ENCODE data around the gene AACS. TPM values are rescaled to one million over a fixed set of nuclear protein-coding genes. Genes with fewer than 3 reads are reported as not detected.

AACS gene
- total RNA-seq, 2 experiments from 2014 or later = 24.7 to 26.7 TPM

GRCh38 chr12:125113789-125114188 is 48.6 kb downstream of the AACS start:
- DNase-seq (no peak), ATAC-seq (no peak)
- ChIA-PET POLR2A (no interaction called here), CTCF (no interaction called here)
- Mint-ChIP-seq H3K27ac (no peak overlapping the region), H3K4me3 (no peak overlapping the region), H3K27me3 (ENCODE audit: low read depth) (no peaks in the 10 kb centered on the region), H3K4me1 (ENCODE audit: low read depth) (no peaks in the 10 kb centered on the region), H3K9me3 (ENCODE audit: insufficient read depth) (no peaks in the 10 kb centered on the region), H3K36me3 (ENCODE audit: low read depth) (peaks cover 19% of the 10 kb centered on the region)

- DNase-seq (no peak), ATAC-seq (no peak)
- POLR2A ChIA-PET = no interaction called here
- Mint-ChIP-seq H3K36me3 (ENCODE audit: low read depth) (peaks cover 17% of the 10 kb centered on the region), H3K27ac (no peak overlapping the region), H3K9me3 (ENCODE audit: insufficient read depth) (no peaks in the 10 kb centered on the region), H3K4me1 (ENCODE audit: low read depth) (no peaks in the 10 kb centered on the region), H3K27me3 (ENCODE audit: low read depth) (no peaks in the 10 kb centered on the region), H3K4me3 (no peak overlapping the region)
- CTCF ChIA-PET = no interaction called here
Measured at GRCh38 chr12:125114365-125115141, 49.3 kb downstream of the AACS start.

GRCh38 chr12:125120566-125120965 is 55.3 kb downstream of the AACS start:
- Mint-ChIP-seq H3K4me1 (ENCODE audit: low read depth) (no peaks in the 10 kb centered on the region), H3K9me3 (ENCODE audit: insufficient read depth) (no peaks in the 10 kb centered on the region), H3K4me3 (no peak overlapping the region), H3K36me3 (ENCODE audit: low read depth) (peaks cover 3% of the 10 kb centered on the region), H3K27me3 (ENCODE audit: low read depth) (no peaks in the 10 kb centered on the region), H3K27ac (no peak overlapping the region)
- ATAC-seq (no peak), DNase-seq (no peak)
- ChIA-PET POLR2A (no interaction called here), CTCF (no interaction called here)

- ATAC-seq (no peak), DNase-seq (no peak)
- no peak overlapping the region for H3K4me3 Mint-ChIP-seq
- H3K27ac Mint-ChIP-seq = no peak overlapping the region
- H3K9me3 Mint-ChIP-seq (ENCODE audit: insufficient read depth) = no peaks in the 10 kb centered on the region
- no peaks in the 10 kb centered on the region for H3K4me1 Mint-ChIP-seq (ENCODE audit: low read depth)
- no peaks in the 10 kb centered on the region for H3K27me3 Mint-ChIP-seq (ENCODE audit: low read depth)
- peaks cover 3% of the 10 kb centered on the region for H3K36me3 Mint-ChIP-seq (ENCODE audit: low read depth)
- ChIA-PET POLR2A (no interaction called here), CTCF (no interaction called here)
Measured at GRCh38 chr12:125121106-125121505, 55.9 kb downstream of the AACS start.

GRCh38 chr12:125122668-125123067 is 57.4 kb downstream of the AACS start:
- H3K27ac Mint-ChIP-seq = no peak overlapping the region
- ChIA-PET POLR2A (no interaction called here), CTCF (no interaction called here)
- no peaks in the 10 kb centered on the region for H3K27me3 Mint-ChIP-seq (ENCODE audit: low read depth)
- peaks cover 3% of the 10 kb centered on the region for H3K36me3 Mint-ChIP-seq (ENCODE audit: low read depth)
- no peaks in the 10 kb centered on the region for H3K4me1 Mint-ChIP-seq (ENCODE audit: low read depth)
- no peaks in the 10 kb centered on the region for H3K9me3 Mint-ChIP-seq (ENCODE audit: insufficient read depth)
- DNase-seq (no peak), ATAC-seq (no peak)
- H3K4me3 Mint-ChIP-seq = no peak overlapping the region

GRCh38 chr12:125124320-125124966 is 59.2 kb downstream of the AACS start:
- no peak for DNase-seq
- Mint-ChIP-seq H3K4me1 (ENCODE audit: low read depth) (no peaks in the 10 kb centered on the region), H3K4me3 (no peak overlapping the region), H3K36me3 (ENCODE audit: low read depth) (no peaks in the 10 kb centered on the region), H3K27me3 (ENCODE audit: low read depth) (no peaks in the 10 kb centered on the region), H3K27ac (no peak overlapping the region), H3K9me3 (ENCODE audit: insufficient read depth) (no peaks in the 10 kb centered on the region)
- POLR2A ChIA-PET = interaction anchor here (0.7 kb wide), 1 partner anchor 53 kb away, joined by 3 read pairs; no protein-coding TSS in a partner anchor
- no peak for ATAC-seq
- CTCF ChIA-PET = no interaction called here

GRCh38 chr12:125125271-125125670 is 60.0 kb downstream of the AACS start:
- Mint-ChIP-seq H3K27ac (no peak overlapping the region), H3K36me3 (ENCODE audit: low read depth) (no peaks in the 10 kb centered on the region), H3K9me3 (ENCODE audit: insufficient read depth) (no peaks in the 10 kb centered on the region), H3K4me3 (no peak overlapping the region), H3K27me3 (ENCODE audit: low read depth) (no peaks in the 10 kb centered on the region), H3K4me1 (ENCODE audit: low read depth) (no peaks in the 10 kb centered on the region)
- CTCF ChIA-PET = no interaction called here
- POLR2A ChIA-PET = interaction anchor here (0.7 kb wide), 1 partner anchor 52 kb away, joined by 3 read pairs; no protein-coding TSS in a partner anchor
- ATAC-seq = no peak
- no peak for DNase-seq

GRCh38 chr12:125128439-125129178 is 63.4 kb downstream of the AACS start:
- Mint-ChIP-seq H3K27me3 (ENCODE audit: low read depth) (no peaks in the 10 kb centered on the region), H3K9me3 (ENCODE audit: insufficient read depth) (no peaks in the 10 kb centered on the region), H3K27ac (no peak overlapping the region), H3K4me1 (ENCODE audit: low read depth) (no peaks in the 10 kb centered on the region), H3K4me3 (no peak overlapping the region), H3K36me3 (ENCODE audit: low read depth) (no peaks in the 10 kb centered on the region)
- ChIA-PET CTCF (no interaction called here), POLR2A (no interaction called here)
- ATAC-seq (no peak), DNase-seq (no peak)

GRCh38 chr12:125129179-125129571 is 63.9 kb downstream of the AACS start:
- Mint-ChIP-seq H3K4me3 (no peak overlapping the region), H3K27ac (no peak overlapping the region), H3K36me3 (ENCODE audit: low read depth) (no peaks in the 10 kb centered on the region), H3K9me3 (ENCODE audit: insufficient read depth) (no peaks in the 10 kb centered on the region), H3K27me3 (ENCODE audit: low read depth) (no peaks in the 10 kb centered on the region), H3K4me1 (ENCODE audit: low read depth) (no peaks in the 10 kb centered on the region)
- DNase-seq (no peak), ATAC-seq (no peak)
- CTCF ChIA-PET = no interaction called here
- POLR2A ChIA-PET = no interaction called here

GRCh38 chr12:125129591-125130255 is 64.5 kb downstream of the AACS start:
- Mint-ChIP-seq H3K27me3 (ENCODE audit: low read depth) (no peaks in the 10 kb centered on the region), H3K4me3 (no peak overlapping the region), H3K27ac (no peak overlapping the region), H3K4me1 (ENCODE audit: low read depth) (no peaks in the 10 kb centered on the region), H3K36me3 (ENCODE audit: low read depth) (no peaks in the 10 kb centered on the region), H3K9me3 (ENCODE audit: insufficient read depth) (no peaks in the 10 kb centered on the region)
- ChIA-PET CTCF (no interaction called here), POLR2A (no interaction called here)
- ATAC-seq (no peak), DNase-seq (no peak)

GRCh38 chr12:125131958-125132357 is 66.7 kb downstream of the AACS start:
- no peak overlapping the region for H3K27ac Mint-ChIP-seq
- DNase-seq = no peak
- H3K4me3 Mint-ChIP-seq = no peak overlapping the region
- POLR2A ChIA-PET = no interaction called here
- CTCF ChIA-PET = no interaction called here
- H3K4me1 Mint-ChIP-seq (ENCODE audit: low read depth) = no peaks in the 10 kb centered on the region
- H3K36me3 Mint-ChIP-seq (ENCODE audit: low read depth) = no peaks in the 10 kb centered on the region
- H3K9me3 Mint-ChIP-seq (ENCODE audit: insufficient read depth) = no peaks in the 10 kb centered on the region
- ATAC-seq = no peak
- H3K27me3 Mint-ChIP-seq (ENCODE audit: low read depth) = no peaks in the 10 kb centered on the region

All from activated CD8-positive, alpha-beta T cell treated with anti-CD3 and anti-CD28 coated beads, Interleukin-2, amount 10 ng/mL, durations not matched to agents 7 days and 5 days (primary cell).